KG1 (cell line): Measurements from ENCODE around the gene MIEF1.

Experiments
- DNase-seq: peaks from one replicate; lab custom pipeline; 2025; lab: John Stamatoyannopoulos, UW

The MIEF1 gene

DNA sequence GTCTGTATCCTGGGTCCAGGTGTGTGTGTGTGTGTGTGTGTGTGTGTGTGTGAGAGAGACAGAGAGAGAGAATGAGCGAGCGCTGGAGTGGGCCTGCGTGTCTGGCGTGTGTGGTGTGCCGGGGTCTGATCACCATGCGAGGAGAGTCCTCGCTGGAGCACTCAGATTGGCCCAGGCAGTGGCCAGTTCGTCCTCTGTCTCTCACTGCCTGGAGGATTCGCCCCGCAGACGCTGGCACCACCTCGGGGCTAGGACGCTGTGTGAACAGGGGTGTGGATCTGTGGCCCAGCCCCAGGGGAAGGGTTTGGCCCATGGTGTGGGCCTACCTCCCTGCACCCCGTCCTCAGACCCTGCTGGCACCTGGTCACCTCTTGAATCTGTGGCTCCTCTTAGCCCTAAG lies 56.9 kb downstream of the MIEF1 start:
- no peak for DNase-seq

DNA sequence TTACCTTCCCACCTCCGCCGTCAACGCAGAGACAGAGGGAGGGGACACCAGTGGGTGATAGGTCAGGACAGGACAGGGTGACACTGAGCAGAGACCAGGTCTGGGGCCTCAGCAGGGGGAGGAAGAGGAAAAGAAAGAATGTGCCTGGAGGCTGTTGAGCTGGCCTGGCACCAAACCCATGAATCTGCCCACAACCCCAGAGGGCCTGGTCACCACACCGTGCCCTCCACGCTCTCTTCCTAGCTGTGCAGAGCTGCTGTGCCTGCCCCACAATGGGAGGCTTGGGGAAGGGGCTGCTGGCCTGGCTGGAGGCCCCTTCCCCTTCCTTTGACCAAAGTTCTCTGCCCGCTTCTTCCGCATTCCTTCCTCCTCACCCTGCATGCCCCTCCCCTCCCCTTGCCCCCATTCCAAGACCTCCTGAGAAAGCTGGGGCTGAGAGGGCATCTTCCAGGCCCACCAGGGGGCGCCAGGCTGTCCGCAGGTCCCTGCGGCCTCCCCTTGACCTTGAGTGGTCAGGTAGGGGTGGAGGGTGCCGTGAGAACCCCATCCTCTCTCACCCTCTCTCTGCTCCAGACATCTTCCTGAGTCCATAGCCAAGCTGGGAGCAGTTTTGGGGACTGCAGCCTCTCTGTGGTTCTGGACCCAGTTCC lies 57.5 kb downstream of the MIEF1 start:
- DNase-seq: no peak

DNA sequence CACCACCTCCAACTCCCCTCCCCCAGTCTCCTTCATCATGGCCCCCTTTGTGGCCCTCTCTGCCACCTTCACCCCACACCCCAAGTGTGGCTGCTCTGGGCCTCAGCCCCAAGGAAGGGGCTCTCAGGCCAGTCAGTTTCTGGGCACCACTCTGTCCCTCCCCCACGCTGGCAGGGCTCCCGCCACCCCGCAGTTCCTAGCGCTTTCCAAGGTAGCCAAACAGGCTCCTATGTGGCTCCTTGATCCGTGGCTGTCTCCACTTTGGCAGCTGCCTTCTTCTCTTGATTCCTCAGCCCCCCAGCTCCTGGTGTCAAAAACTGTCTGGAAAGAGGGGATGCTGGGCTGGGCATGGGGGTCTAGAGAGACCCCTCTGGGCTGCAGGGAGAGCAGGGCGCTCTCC lies 58.0 kb downstream of the MIEF1 start:
- no peak for DNase-seq

DNA sequence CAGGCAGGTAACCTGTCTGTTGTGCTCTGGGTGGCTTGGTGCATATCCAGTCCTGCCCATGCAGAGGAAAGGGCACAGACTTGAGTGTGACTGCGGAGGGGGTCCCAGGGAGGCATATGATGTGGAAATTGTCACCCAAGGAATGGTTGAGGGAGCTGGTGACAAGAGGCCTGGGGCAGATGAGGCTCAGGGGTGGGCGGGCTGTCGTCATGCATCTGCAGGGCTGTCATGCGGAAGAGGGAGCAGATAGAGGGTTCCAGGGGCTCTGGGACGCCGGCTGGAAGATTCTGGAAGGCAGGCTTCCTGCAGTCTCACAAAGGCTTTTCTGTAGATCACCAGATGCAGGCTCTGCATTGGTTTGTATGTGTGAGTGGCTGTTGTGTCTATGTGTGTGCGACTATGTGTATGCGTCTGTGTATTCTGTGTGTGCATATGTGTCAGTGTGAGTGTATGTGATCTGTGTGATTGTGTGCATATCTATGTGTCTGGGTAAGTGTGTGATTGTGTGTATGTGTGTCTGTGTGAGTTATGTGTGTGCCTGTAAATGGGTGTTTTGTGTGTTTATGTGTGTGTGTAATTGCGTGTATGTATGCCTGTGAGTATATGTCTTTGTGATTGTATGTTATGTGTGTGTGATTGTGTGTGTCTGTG lies 60.9 kb downstream of the MIEF1 start:
- no peak for DNase-seq

DNA sequence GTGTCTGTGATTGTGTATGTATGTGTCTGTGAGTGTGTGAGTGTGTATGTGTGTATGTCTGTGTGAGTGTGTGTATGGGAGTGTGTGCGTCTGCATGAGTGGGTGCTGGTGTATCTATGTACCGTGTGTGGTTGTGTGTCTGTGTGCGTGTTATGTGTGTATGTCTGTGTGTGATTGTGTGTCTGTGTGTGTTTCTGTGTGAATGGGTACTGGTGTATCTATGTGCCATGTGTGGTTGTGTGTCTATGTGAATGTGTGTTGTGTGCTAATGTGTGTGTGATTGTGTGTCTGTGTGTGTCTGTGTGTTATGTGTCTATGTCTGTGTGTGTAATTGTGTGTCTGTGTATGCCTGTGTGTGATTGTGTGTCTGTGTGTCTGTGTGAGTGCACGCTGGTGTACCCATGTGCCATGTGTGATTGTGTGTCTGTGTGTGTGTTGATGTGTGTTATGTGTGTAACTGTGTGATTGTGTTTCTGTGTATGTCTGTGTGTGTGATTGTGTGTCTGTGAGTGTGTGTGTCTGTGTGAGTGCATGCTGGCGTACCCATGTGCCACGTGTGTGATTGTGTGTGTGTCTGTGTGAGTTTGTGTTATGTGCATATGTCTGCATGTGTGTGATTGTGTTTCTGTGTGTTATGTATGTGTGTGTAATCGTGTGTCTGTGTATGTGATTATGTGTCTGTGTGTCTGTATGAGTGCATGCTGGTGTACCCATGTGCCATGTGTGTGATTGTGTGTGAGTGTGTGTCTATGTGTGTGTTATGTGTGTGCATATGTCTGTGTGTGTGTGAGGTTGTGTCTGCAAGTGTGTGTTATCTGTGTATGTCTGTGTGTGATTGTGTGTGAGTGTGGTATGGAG lies 61.7 kb downstream of the MIEF1 start:
- DNase-seq: no peak

DNA sequence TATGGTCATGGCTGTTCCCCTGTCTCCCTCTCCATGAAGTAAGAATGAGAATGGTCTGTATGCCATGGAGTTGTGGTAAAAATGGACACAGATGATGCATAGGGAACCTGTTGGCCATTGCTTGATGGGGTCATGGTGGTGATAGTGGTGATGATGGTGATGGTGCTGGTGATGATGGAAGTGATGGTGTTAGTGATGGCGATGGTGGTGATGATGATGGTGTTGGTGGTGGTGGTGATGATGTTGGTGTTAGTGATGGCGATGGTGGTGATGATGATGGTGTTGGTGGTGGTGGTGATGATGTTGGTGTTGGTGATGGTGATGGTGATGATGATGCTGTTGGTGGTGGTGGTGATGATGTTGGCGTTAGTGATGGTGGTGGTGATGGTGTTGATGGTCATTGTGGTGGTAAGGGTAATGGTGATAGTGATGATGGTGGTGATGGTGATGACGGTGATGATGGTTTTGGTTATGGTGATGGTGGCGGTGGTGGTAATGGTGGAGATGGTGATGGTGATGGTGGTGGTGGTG lies 63.4 kb downstream of the MIEF1 start:
- DNase-seq: no peak

DNA sequence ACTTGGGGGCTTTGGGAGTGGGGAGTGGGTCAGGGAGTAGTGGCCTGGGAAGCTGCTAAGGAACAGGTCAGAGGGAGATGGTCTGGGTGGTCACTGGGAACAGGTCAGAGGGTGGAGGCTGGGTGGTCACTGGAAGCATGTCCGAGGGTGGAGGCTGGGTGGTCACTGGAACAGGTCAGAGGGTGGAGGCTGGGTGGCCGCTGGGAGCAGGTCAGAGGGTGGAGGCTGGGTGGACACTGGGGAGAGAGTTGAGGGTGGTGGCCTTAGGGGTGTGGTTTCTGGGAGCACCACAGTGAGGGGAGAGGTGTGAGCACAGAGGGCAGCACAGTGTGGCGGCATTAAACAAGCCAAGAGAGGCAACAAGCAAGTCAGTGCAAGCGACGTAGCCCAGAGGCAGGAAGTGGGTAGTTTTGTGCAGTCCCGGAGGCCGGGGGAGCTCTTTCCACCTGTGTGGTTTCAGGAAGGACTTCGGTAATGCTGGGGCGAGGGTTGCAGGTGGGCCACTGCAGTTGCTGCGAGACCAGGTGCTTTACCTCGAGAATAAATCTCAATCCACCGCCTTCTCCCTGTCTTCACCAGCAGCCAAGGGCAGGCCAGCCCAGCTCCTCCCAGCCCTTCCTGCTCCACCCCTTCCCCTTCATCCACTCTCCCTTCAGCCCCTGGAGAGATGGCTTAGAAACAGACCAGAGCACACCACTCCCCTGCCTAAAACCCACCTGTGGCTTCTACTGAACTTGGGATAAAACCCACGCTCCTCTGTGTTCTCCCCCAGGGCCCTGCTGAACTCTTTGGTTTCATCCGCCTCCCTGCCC lies 65.3 kb downstream of the MIEF1 start:
- no peak for DNase-seq
